Measurements from ENCODE around the gene RAP1A. TPM values are rescaled to one million over a fixed set of nuclear protein-coding genes. Genes with fewer than 3 reads are reported as not detected.
A peak's percentile ranks its signal among the peaks of the same experiment; 100 is the strongest.
"Not testable (repeated sequence)": the region's sequence is repeated elsewhere in the genome, so short reads cannot be mapped to it uniquely, and the experiment has no call there.

The RAP1A gene
- total RNA-seq, 1 experiment from 2014 or later = 13.2 TPM

DNA sequence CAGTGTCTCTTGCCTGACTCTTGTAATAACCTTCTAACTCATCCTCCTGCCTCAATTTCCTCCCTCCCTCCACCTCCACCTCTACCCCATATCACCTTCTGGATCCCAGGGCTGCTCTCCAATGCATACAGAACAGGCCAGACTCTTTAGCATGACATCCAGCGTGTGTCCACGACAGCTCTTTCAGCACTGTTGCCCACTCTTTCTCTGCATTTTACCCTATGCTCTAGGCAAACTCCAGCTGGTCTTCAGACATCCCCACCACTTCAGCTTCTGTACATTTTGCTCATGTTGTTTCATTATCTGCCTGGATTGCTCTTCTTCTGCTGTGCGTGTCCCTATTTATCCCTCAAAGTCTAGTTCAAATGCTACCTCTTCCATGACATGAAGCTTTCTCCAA is 114.8 kb downstream of the RAP1A start:
- no peak for DNase-seq (ENCODE audit: extremely low read depth, low read depth)

DNA sequence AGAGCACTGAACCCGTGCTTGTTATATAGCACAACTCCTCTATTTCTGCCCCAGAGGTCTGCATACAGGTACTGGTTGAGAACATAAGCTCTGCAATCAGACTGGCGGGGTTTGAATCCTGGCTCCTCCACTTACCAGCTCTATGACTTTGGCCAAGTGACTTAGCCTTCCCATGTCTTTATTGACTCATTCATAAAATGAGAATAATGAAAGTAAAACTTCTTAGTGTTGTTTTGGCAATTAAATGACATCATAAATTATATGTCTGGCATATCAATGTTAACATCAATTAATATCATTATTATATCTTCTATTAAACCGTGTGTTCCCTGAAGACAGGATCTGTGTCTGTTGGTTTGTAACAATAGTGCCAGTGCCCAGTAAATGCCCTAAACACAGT is 115.3 kb downstream of the RAP1A start:
- no peak for DNase-seq (ENCODE audit: extremely low read depth, low read depth)

DNA sequence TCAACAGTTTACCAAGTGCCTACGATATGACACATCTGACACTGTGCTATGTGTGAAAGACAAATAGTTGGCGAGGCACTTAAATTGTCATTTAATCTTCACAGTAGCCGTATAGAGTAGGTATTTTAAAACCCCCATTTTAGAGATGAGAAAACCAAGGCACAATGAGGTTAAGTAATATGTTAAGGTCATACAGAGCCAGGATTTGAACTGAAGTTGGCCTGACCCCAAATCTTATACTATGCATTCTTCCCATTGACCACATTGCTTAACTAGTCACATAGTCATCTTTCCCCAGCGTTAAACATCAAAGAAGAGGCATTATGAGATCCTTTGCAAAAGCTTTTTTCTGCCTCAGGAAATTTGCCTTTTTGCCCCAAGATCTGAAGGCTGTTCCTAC is 115.7 kb downstream of the RAP1A start:
- DNase-seq (ENCODE audit: extremely low read depth, low read depth) = no peak

DNA sequence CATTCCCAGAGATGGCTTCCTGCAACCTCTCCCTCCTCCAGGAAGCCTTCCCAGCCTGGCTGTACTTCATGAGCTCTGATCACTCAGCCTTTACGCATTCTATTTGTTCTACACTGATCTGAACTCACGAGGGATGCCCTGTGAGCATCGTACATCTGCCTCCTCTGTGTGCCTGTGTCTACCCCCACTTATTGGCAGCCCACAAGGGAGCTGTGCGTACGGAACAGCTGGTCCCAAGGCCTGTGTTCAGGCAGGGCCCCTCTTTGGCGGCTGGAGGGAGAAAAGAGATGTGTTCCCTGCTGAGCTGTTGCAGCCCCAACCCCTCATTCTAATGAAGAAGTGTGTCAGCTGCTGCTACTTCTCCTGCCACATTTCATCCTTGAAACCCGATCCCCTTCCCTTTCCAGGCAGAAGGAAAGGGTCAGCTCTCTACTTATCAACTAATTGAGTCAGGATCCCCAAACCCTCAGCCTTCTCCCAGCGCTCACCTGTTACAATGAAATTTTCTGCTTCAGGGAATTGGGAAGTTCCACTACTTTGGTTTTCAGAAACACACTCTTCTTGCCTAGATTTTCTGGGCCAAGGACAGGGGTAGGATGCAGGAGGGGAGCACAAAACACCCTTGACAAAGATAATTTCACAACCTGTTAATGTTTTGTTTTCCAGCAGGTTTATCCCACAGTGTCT is 116.4 kb downstream of the RAP1A start:
- no peak for DNase-seq (ENCODE audit: extremely low read depth, low read depth)

DNA sequence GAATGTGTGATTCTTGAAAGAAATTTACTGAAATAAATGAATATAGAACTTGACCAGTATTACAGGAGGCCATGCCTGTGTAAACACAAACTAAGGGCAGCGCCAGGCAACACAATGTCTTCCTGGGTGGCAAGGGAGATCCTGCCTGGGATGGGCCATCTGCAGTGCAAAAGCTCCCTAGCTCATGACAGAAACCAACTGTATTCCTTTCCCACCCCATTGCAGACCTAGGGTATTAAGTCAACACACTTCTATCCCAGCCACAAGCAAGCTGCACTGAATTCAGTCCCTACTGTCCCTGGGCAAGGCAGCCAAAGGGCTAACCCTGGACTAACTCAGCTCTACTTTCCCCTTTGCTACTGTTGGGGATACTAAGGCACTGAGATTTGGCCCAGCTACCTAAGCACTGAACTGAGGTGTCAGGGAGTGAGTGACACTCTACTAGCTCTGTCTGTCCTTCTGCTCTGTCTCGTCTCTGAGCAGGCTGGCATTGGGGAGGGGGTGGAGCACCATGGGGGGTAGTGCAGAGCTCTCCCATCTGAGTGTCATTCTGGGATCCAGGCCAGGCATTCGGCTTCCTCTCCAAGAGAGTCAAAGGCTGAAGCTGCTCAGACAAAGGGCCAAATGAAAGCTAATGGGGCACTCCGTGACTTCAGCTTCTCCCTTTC is 117.1 kb downstream of the RAP1A start:
- no peak for DNase-seq (ENCODE audit: extremely low read depth, low read depth)

DNA sequence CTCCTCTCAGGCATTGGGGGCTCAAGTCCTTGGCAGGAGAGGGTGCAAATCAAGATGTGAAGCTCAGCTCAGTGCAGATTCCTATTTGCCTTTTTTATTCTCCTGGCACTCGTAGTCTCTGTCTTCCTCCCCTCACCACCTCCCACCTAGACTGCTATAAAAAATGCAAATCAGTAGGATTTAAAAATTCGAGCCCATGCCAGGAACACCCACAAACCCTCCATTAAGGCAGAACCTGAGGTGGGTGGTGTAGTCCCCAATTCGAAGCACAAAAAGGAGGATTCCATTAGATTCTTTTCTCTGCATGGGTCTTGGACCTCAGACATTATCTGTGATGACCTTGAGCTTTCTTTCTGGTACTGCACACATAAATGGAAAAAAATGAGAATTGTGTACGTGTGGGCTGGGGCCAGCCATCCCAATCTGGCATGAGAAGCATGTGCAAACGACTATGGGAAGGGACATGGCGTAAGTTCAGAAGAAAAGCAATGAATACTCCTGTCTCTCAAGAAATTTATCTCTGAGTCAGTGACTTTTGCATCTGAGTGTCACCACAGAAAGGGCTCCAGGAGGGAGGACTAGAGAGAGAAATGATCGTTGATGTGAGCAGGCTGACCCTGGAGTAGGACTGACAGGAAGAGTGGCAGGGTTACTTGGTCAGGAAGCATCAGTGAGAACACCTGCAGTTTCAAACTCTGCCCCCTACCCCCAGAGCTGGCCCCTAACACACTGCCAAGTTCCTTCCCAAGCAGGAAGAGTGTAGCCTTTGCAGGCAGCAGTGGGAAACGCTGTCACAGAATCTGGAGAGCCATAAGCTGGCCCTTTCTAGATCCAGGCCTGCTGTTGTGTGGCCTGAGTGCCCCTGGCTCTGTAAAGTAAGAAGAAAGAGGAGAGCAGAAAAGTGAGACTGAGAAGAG is 117.9 kb downstream of the RAP1A start:
- no peak for DNase-seq (ENCODE audit: extremely low read depth, low read depth)

DNA sequence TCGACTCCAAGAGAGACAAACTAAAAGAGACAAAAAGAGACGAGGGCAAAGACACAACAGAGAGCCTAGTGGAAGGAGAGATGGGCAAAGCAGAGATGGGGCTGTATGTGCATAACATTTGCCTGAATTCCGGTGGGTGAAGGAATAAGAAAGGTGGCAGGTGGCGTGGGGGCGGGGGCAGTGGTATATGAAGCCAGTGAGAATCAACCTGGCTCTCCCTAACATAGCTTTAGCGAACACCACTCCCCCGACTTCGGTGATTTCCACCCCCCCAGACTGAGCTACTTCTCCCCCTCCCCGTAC is 118.5 kb downstream of the RAP1A start:
- DNase-seq (ENCODE audit: extremely low read depth, low read depth) = no peak

DNA sequence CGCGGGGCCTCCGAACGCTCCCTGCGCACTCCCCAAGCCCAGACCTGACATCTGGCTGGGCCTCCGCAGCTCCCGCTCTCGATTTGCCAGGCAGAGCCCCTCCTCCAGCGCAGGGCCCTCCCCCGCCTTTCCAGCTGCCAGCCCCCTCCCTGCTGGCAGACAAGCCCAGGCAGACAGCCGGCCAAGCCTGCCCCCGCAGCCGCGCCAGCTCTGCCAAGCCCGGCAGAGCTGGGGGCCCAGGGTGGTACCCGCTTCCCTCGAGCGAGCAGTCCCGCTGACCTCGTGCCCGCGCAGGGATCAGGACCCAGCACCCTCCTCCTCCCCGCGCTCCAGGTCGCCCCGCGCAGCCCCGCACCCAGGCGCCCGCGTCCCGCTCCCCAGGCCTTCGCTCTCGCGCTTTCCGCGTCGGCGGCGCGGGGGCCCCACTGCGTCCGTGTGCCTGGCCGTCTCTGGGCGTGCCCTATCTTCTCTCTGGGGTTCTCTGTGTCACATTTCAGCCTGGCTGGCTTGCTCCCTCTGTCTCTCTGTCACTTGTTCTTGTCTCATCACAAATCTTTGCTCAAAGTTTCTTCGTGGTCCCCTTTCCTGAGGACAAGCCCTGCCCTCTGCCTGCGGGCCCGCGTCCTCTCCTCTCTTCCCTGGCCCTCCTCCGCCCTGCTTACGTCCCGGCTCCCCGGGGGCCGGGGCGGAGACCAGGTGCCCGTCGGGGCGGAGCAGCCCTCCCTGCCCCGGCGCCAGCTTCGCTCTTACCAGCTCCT is 119.0 kb downstream of the RAP1A start:
- peak; percentile 44 for DNase-seq (ENCODE audit: extremely low read depth, low read depth)

DNA sequence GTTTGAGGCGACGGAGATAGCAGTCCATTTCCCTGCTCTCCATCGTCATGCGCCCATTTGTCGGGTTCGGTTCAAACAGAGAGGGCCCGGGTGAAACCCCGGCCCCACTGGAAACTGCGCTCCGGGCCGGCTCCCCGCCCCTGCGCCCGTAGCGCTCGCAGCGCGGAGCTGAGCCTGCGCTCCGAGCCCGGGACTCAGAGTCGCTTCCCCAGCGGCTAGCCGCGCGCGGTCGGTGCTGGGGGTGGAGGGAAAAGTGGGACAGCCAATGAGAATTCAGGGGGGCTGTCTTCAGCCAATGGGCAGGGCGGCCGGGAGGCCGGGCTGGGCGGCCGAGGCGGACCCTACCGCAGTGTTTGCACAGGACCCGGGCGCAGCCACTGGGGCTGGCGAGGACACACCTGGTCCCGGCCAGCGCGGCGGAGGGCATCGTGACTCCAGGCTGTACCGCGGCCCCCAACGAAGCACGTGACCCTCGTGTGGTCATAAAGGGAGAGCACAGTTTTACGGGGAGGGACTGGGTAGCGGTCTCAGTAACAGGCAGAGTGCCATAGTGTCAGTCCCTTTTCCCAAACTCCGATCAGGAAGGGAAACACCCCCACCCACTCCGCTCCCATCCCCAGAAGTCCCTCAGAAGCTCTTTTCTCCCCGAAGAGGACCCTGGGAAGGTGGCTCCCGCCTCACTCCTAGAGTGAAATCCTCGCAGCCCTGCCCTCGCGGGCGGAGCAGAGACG is 119.8 kb downstream of the RAP1A start, which contains the start of gene INKA2:
TSS of gene INKA2 (minus strand) at position 202 of the 731 bp plus-strand sequence. CDS start at position 49, 153 bp downstream.
- DNase-seq (ENCODE audit: extremely low read depth, low read depth) = peak; percentile 76

DNA sequence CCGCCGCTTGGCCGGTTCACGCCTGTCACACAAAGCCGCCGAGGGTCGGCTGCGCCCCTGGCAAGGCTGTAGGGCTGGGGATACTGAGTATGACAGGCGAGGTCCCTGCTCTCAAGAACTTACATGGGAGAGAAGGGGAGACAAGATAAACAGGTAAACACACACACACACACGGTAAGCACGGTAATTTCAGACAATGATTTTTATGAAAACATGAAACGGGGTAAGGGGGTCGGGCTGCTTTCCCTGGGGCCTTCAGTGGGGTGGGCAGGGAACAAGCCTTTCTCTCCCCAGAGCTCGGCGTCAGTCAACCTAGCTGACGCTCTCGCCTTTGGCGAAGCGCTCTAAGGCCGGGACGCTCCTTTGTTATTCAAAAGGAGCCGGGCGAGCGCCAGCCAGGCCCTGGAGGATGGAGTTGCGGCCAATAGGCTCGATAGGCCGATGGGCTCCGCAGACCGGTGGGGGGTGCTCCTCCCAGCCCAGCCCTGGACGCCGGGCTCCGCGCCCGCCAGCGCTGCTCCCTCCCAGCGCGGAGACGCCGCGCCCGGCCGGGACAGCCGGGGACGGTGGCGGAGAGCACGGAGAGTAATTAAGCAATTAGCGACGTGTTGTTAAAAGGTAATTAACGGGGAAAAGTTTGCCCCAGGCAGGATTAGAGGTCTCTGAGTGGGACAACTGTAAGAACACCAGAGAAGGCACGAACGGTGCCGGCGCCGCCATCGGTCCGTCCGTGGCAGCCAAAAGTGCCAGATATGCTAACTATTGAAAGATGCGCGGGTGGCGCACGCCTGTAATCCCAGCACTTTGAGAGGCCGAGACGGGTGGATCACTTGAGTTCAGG is 120.6 kb downstream of the RAP1A start:
- no peak for DNase-seq (ENCODE audit: extremely low read depth, low read depth)

DNA sequence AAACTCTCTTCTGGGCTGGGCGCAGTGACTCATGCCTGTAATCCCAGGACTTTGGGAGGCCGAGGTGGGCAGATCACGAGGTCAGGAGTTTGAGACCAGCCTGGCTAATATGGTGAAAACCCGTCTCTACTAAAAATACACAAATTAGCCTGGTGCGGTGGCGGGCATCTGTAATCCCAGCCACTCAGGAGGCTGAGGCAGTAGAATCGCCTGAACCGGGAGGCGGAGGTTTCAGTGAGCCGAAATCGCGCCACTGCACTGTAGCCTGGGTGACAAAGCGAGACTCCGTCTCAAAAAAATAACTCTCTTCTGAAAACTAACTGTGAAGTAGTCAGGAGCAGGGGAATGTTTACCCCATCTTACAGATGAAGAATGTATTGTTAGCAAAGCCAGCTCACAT is 122.7 kb downstream of the RAP1A start:
- not testable (repeated sequence) for DNase-seq (ENCODE audit: extremely low read depth, low read depth)

DNA sequence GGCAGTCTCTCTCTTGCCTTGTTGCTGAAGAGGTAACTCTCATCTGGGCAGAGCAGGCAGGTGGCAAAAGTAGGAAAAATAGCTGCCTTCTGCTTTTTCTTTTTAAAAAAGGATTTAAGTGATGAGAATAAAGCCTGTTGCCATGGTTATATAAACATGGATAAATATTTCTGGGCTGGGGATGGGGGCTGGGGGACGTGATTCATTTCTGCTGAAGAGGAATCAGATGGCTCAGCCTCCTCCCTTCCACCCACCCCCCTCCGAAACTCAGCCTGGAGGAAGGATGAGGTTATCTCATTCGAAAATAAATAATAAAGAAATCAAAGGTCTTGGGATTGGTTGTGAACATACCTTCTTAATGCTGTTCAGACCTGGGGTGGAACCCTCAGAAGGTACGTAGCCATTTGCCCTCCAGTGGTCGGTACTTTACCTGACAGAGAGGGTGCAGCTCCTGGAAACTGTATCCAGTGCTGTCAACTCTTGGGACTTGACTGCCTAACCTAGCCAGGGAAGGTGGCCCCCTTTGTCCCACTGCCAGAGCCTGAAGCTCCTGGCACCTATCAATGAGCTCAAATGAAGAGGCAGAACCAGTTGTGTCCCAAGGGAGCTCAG is 123.5 kb downstream of the RAP1A start:
- DNase-seq (ENCODE audit: extremely low read depth, low read depth) = no peak

DNA sequence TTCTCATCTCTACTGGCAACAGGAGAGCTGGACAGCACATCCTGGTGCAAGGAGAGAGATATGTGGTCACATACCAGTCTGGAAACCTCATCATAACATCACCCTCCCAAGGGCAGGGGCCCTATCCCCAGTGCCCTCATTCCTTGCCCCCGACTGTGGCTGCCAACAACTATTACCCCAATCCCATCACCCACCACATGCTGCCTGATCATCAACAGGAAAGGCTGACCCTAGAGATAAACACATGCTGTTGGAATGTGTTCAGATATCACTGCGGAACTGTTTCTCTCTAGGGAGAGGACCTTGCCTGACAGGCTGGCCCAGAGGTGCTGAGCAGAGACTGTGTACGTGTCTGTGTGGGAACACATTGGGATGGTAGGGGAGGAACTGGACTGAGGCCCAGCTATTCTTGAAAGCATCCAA is 124.1 kb downstream of the RAP1A start:
- DNase-seq (ENCODE audit: extremely low read depth, low read depth) = no peak

DNA sequence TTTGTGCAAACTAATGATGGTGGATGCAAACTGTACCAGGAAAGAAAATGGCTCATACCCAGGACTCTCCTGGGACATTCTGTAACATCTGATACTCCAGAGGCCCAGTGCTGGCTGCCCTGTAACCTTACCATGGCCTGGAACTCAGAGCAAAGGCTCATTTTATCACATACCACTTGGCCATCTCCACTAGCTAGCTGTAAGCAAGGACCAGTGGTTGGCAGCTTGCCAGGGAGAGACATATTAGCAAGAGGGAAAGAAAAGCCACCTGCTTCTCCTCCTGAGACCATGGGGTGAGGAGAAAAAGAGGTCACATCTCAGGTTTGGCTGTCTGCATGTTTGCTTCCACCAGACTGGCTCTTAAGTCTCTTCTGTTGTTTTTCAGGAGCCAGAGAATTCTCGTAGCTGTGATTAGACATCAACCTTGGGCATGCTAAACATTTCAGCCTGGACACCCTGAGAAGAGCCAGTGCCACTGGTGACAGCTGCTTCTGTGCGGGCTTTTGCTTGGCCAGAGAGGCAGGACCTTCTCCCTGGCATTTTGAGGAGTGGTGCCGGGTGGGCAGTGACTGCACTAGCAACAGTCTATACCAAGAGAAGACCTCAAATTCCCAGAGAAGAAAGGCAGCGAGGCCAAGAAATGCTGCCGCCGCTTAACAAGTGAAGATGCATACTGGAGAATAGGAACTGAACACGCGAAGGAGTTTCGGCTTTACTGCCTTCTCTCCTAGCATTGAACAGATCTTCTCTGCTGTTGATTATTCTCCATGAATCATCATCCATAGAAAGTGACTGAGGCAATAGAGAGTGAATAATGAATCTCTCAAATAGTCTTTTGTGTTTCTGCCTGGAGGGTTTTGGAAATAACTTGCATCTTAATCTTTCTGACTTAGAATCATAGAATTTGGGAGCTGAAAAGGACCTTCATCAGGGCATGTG is 126.4 kb downstream of the RAP1A start:
- DNase-seq (ENCODE audit: extremely low read depth, low read depth) = no peak

DNA sequence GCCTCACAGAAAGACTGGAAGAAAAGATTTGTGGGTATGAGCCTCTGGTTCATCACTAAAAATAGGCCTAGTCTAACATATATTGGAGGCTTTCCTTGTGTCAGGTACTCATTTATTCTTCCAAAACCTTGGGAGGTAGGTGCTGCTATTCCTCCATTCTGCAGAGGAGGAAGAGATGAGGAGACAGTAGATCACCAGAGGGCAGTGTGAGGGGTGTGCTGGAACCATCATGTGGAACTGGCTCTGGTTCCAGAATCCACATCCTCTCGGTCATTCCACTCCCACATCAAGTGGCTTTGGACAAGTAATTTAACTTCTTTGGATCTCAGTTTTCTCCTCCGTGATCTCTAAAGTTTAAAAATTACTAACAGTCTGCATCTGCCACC is 127.0 kb downstream of the RAP1A start:
- no peak for DNase-seq (ENCODE audit: extremely low read depth, low read depth)

DNA sequence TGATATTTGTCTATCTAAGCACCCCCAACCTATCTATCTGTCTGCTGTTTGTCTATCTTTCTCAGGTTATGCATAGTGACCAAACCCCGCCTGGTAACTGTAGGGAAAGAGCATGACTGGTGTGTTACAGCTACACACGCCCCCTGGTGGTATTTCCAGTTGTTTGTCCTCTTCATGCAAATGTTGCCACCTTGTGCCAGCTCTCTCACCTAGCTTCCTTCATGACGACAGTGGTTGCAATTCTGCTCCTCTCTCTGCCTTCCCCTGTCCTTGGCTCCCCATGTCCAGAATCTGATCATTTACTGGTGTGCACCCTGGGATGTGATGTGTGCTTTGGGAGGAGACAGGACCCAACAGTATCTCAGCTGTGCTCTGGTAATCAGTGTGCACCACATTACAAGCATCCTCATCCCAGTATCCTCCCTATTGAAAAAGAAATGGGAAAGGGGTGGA is 127.7 kb downstream of the RAP1A start:
- DNase-seq (ENCODE audit: extremely low read depth, low read depth) = peak; percentile 49

DNA sequence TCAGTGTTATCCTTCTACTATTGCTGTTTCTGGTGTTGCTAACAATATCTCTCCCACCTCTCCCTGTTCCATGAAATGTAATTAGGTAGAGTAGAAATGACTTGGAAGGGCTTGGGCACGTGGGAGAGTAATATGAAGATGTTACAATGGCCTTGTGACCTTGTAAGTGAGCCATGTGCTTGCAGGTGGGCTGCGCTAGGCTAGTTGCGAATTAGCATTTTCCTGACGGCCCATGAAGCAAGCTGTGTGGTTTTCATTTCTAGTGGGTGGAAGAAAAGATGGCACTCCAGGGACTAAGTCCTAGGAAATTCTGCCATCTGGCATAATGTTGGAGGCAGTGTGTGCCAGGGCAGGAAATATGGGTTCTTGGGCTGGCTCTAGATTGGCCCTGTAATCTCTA is 128.4 kb downstream of the RAP1A start:
- DNase-seq (ENCODE audit: extremely low read depth, low read depth) = no peak

DNA sequence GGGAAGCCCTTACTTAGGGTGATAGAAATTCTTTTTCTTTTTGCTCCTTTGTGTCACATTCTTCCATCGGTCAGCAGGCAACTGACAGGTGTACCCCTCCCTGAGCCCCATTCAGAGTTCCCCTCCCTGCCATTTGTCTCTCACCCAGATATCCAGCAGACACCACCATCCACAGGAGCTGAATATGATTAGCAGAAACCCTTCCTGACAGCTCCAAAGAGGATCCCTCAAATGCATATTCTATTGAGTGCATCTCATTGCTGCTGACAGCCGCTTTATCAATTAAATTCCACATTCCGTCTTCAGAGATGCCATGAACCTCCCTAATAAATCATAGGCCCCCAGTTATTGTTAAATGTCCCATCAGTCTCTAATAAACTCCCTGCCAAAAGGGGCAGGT is 130.0 kb downstream of the RAP1A start:
- DNase-seq (ENCODE audit: extremely low read depth, low read depth) = no peak

Data from NCI-H460 (cell line).